ENCODE data around the gene TUBA1A.
A peak's percentile ranks its signal among the peaks of the same experiment; 100 is the strongest.
"Not testable (repeated sequence)": the region's sequence is repeated elsewhere in the genome, so short reads cannot be mapped to it uniquely, and the experiment has no call there.

TUBA1A gene

GRCh38 chr12:49188916-49189367 is at the start of gene TUBA1A:
TSS of gene TUBA1A (minus strand) at chr12:49189080. CDS start at chr12:49188979, 101 bp downstream.
- peak; percentile 67 for DNase-seq

- no peak for DNase-seq
Observed at GRCh38 chr12:49236423-49236822, 47.5 kb upstream of the TUBA1A start.

- peak; percentile 98 for DNase-seq
Observed at GRCh38 chr12:49233842-49234526, 45.1 kb upstream of the TUBA1A start.

- peak; percentile 51 for DNase-seq
Observed at GRCh38 chr12:49232940-49233841, 44.3 kb upstream of the TUBA1A start.

- no peak for DNase-seq
Observed at GRCh38 chr12:49231878-49232655, 43.2 kb upstream of the TUBA1A start.

- DNase-seq, result peak; percentile 83
Observed at GRCh38 chr12:49230805-49231194, 41.9 kb upstream of the TUBA1A start.

- no peak for DNase-seq
Observed at GRCh38 chr12:49230176-49230804, 41.4 kb upstream of the TUBA1A start.

GRCh38 chr12:49228653-49229052 is 39.8 kb upstream of the TUBA1A start:
- DNase-seq, result no peak

GRCh38 chr12:49227713-49228112 is 38.8 kb upstream of the TUBA1A start:
- DNase-seq, result no peak

- DNase-seq, result no peak
Observed at GRCh38 chr12:49225576-49226166, 36.8 kb upstream of the TUBA1A start.

GRCh38 chr12:49223590-49224369 is 34.9 kb upstream of the TUBA1A start:
- DNase-seq, result peak; percentile 17

GRCh38 chr12:49223122-49223521 is 34.2 kb upstream of the TUBA1A start:
- DNase-seq, result no peak

GRCh38 chr12:49220972-49221371 is 32.1 kb upstream of the TUBA1A start:
- DNase-seq, result peak; percentile 52

- DNase-seq, result peak; percentile 76
Observed at GRCh38 chr12:49219417-49220026, 30.6 kb upstream of the TUBA1A start.

GRCh38 chr12:49212572-49212971 is 23.7 kb upstream of the TUBA1A start:
- no peak for DNase-seq

- DNase-seq, result not testable (repeated sequence)
Observed at GRCh38 chr12:49210703-49211102, 21.8 kb upstream of the TUBA1A start.

GRCh38 chr12:49208676-49209075 is 19.8 kb upstream of the TUBA1A start:
- no peak for DNase-seq

GRCh38 chr12:49208146-49208545 is 19.3 kb upstream of the TUBA1A start:
- no peak for DNase-seq

- no peak for DNase-seq
Observed at GRCh38 chr12:49206389-49206788, 17.5 kb upstream of the TUBA1A start.

- DNase-seq, result no peak
Observed at GRCh38 chr12:49201595-49202295, 12.9 kb upstream of the TUBA1A start.
